GM12892 (cell line): ENCODE data around the gene ASCC3.

Experiments used
- DNase-seq: peaks from one replicate; pipeline ENCODE4 v3.0.0; 2011; ENCODE audit not compliant: insufficient read length
- FAIRE-seq: peaks from 2 replicates; lab custom pipeline; 2011; peaks lifted over from hg19 to GRCh38; lab: Jason Lieb, UNC
- POLR2A ChIP-seq: IDR thresholded peaks from 2 replicates; pipeline ENCODE4 v1.6.1; 2011; ENCODE audit warnings: low read depth, low read length, control low read depth
- POLR2AphosphoS5 ChIP-seq: IDR thresholded peaks from 2 replicates; pipeline ENCODE4 v1.6.1; 2011; ENCODE audit warnings: low read depth, low read length, control low read depth
- TAF1 ChIP-seq: IDR thresholded peaks from 2 replicates; pipeline ENCODE4 v1.6.1; 2011; ENCODE audit warnings: low read depth, mild to moderate bottlenecking, control low read depth, low read length, borderline replicate concordance

Gene ASCC3

DNA sequence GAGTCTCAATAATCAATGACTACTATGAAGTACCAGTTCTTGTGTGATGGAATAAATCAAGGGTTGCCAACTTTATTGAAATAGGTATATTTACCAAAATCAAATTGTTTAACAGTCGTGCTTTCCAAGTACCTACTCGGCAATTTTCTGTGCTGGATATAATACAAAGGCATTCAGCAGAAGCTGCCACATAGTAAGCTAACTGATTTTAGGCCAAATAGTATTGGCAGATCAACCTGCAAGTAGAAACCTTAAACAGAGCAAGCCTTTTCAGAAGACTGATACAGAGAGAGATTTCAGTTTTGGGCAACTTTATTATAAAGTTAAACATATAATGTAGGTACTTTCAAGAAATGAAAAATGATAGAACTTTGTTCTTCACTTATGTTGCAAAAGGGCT is 174.6 kb downstream of the ASCC3 start:
- FAIRE-seq = no peak
- TF ChIP-seq POLR2A (no peak), TAF1 (no peak), POLR2AphosphoS5 (no peak)
- DNase-seq = no peak

DNA sequence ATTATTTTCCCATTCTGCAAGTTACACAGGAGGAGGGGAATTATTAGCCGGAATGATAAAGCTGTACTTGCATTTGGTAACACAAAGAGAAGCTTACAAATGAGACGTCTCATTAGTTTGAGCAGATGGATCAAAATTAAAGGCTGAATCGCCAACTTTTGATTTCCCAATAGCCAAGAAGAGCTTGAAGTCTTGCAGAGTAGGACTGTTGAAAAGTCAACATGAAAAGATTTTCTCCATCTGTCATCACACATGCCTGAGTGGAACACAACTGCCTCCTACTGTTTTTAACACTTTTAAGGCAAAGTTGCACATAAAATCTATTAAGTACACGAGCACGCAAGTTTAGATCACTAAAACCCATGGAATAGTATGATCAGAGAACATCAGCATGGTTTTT is 176.2 kb downstream of the ASCC3 start:
- FAIRE-seq = no peak
- no peak for DNase-seq
- no peak for TF ChIP-seq TAF1
- TF ChIP-seq POLR2AphosphoS5 = no peak
- TF ChIP-seq POLR2A = no peak

DNA sequence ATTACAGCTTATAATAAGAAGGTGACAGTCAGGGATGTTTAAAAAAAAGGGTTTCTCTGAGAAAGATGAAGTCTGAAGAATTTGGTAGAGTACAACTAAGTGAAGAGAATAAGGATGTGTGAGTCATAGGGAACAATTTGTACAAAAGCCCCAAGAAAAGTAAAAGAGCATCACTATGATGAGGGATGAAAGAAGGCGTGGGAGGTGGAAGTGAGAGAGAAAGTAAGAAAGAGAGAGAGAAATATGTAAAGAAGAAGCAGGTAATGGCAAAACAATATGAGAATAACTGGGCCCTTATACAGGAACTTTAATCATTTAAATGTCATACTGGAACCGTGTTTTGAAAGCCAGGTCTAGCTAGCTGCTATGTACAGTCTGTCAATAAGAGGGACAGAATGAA is 179.4 kb downstream of the ASCC3 start:
- no peak for DNase-seq
- no peak for FAIRE-seq

DNA sequence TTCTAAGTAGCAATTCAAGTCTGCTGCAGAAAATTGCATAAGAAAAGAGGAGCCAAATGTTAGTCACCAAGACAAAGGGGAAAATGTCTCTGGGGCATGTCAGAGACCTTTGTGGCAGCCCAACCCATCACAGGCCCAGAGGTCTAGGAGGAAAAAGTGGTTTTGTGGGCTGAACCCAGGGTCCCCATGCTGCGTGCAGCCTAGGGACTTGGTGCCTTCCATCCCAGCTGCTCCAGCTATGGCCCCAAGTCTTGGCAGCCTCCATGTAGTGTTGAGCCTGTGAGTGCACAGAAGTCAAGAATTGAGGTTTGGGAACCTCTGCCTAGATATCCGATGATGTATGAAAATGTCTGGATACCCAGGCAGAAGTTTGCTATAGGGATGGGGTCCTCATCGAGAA is 181.1 kb downstream of the ASCC3 start:
- FAIRE-seq (no peak), DNase-seq (no peak)
- no peak for TF ChIP-seq POLR2A
- TF ChIP-seq POLR2AphosphoS5 = no peak
- TF ChIP-seq TAF1 = no peak

More for the DNA sequence above, 179.4 kb downstream of the ASCC3 start:
- TF ChIP-seq POLR2AphosphoS5 (no peak), POLR2A (no peak), TAF1 (no peak)

DNA sequence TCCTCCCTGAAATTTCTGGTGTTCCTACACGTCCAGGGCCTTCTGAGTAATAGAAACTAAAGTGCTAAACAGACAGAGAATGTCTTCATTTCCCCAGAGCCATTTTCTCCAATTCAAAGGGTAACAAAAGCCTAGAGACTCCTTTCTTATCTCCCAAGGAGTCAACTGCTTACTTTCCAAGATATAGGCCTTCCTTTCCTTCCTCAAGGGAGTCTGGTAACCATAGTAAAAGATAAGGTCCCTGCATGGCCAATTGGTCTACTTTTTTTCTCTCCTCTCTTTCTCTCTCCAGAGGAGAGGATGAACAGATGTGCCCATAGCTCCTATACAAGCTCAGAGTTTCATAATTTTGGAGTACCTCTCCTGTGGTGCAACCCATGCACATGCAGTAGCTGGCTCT is 185.7 kb downstream of the ASCC3 start:
- no peak for TF ChIP-seq POLR2A
- no peak for TF ChIP-seq POLR2AphosphoS5
- no peak for TF ChIP-seq TAF1
- FAIRE-seq (no peak), DNase-seq (no peak)

DNA sequence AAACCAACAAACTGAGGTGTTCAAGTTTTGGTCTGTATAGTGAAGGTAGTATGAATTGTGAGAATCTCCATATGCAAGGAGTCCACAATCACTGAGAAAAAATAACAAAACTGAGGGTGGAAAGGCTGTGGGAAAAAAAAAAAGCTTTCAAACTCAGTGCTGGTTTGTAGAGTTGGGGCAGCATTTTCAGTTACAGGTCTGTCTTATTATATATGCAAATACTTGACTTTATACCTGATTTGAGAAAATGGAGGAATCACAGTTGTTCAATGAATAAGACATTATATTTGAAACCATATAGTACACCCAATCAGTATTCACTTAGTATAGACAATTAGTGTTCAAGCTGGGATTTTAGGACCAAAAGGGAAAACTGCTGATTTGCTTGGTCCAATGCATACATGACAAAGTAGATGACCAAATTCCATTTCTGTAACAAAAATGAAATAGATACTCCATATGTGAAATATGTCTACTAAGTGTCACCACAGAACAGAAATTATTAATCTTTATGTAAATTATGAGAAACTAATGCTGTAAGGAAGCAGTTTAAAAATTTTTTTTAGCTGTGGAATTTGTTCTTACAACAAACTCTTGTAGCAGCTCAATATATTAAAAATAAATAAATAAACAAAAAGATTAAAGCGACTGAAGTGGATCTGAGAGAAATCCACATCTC is 187.7 kb downstream of the ASCC3 start:
- FAIRE-seq (no peak), DNase-seq (no peak)
- TF ChIP-seq POLR2AphosphoS5 (no peak), POLR2A (no peak), TAF1 (no peak)

DNA sequence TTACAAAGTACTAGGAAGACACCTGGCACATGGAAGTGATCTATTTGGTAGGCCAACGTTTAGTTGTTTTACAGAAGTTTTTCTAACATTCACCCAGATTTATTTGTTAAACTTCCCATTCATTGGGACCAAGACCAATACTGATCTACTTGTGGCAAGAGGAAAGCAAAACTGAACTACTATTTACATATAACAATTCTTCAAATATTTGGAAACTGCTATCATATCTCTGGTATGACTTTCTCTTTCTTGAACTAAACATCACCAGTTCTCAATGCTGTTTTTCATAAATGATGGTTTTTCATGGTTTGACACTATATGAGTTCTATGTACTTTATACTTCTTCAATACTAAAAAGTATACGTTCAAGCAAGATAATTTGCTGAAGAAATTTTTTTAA is 189.2 kb downstream of the ASCC3 start:
- DNase-seq (no peak), FAIRE-seq (no peak)
- no peak for TF ChIP-seq POLR2AphosphoS5
- TF ChIP-seq TAF1 = no peak
- no peak for TF ChIP-seq POLR2A

DNA sequence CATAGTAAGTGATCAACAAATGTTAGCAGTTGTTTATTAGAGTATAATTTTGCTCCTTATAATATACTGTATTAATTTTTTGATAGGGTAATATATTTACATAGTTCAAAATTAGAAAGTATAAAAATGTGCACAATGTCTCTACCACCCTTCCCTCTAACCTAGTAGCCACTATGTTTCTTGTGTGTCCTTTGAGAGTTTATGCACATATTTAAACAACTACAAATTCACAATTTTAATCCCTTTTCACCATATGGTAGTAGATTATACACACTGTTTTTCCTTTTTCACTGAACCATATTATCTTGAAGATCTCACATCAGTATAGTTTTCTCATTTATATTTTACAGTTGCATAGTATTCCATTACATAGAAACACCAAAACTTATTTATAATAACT is 194.9 kb downstream of the ASCC3 start:
- no peak for DNase-seq
- no peak for FAIRE-seq
- no peak for TF ChIP-seq POLR2AphosphoS5
- TF ChIP-seq POLR2A = no peak
- TF ChIP-seq TAF1 = no peak

DNA sequence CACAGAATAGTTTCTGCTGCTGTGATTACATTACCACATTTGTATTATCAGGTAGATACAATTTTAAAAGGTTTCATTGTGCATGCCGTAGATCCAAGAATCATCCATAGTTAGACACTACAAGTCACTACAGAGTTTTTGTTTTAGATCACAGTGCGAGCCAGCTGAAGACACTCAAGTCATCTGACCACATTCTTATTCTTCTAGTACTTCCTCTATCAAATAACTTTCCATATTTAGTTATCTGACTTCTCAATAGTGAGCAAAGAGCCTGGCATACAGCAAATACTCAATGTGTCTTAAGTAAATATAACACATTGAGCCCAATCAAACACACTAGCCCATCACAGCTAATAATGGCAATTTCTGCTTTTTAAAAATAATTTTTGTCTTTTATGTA is 195.4 kb downstream of the ASCC3 start:
- TF ChIP-seq TAF1 = no peak
- TF ChIP-seq POLR2A = no peak
- no peak for TF ChIP-seq POLR2AphosphoS5
- DNase-seq (no peak), FAIRE-seq (no peak)

DNA sequence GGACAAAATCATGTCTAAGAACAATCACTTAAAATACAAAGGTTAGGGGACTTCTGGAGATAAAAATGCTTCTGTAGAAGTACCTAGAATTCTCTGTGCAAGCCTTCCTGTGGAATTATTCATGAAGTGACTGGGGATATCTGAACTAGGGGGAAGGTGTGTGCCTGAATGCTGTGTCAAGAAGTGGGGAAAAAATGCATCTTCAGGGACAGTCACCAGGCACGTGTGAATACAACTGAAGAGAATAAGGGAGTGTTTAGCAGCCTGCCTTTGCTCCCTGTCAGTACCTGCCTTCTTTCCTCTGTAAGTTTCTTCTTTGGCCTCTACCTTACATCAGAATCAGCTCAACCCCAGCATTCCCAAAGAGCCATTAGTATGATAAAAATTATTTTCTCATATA is 201.0 kb downstream of the ASCC3 start:
- TF ChIP-seq POLR2A (no peak), POLR2AphosphoS5 (no peak), TAF1 (no peak)
- DNase-seq (no peak), FAIRE-seq (no peak)

DNA sequence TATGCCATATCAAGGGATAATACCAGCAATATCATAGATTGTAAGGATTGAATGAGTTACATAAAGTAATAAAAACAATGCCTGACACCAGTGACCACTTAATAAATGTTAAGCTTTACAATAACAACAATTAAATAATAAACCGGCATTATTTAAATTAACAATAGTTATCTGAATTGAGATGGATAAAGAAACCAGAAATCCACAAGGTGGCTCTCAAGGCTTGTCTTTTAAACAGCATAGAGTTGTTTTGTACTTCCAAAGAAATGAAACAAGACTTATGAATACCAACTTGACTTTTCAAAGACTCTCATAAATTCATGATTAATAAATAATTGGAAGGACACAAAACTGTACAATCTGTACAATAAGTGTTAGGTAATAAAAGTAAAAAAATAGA is 203.1 kb downstream of the ASCC3 start:
- no peak for TF ChIP-seq POLR2A
- TF ChIP-seq TAF1 = no peak
- no peak for TF ChIP-seq POLR2AphosphoS5
- DNase-seq (no peak), FAIRE-seq (no peak)

DNA sequence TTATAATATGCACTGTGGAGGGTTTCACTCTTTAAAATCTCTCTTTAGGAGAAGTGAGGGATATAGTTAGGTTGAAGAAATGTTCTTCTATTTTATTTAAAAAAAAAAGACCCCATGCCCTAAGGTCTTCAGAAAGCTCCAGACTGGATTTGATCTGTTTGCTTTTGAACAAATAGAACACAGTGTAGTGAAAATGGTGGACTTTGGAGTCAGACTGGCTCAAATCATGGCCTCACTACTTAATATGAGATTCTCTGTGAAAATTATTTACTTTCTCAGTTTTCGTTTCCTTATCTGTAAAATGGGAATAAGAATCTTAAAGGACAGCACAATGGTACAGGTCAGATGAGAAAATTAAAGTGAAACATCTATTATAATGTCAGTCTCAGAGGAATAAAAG is 203.9 kb downstream of the ASCC3 start:
- FAIRE-seq = peak; percentile 14
- DNase-seq = no peak
- no peak for TF ChIP-seq POLR2AphosphoS5
- no peak for TF ChIP-seq TAF1
- TF ChIP-seq POLR2A = no peak

DNA sequence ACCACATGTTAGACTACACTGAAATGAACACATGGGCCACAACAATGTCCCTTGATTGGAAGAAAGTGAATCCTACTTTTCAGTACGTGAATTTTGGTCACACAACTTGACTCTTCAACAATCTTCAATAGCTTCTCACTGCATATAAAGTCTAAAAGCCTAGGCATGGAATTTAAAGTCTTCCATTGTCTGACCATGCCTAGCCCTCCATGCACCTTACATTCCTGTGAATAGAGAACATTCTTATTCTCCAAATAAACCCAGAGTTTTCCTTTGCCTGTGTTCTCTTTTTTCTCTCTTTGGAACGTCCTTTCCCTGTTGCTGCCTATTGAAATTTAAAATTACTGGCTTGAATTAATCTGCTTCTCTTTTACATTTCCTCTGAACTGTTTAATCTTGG is 207.5 kb downstream of the ASCC3 start:
- FAIRE-seq (no peak), DNase-seq (no peak)
- TF ChIP-seq POLR2A = no peak
- TF ChIP-seq POLR2AphosphoS5 = no peak
- no peak for TF ChIP-seq TAF1
